ENCODE data around the gene MKX. TPM values are rescaled to one million over a fixed set of nuclear protein-coding genes. Genes with fewer than 3 reads are reported as not detected.

The MKX gene
- total RNA-seq, 1 donor from 2014 or later: 0.15 TPM

GRCh38 chr10:27743012-27743876 lies 2.4 kb downstream of the MKX start:
- ATAC-seq (peak; percentile 32), DNase-seq (peak; percentile 36)
- intact Hi-C loops (cut with micrococcal nuclease): no loop called here

GRCh38 chr10:27742195-27743011 lies 3.2 kb downstream of the MKX start:
- peak; percentile 97 for ATAC-seq
- intact Hi-C loops (cut with micrococcal nuclease): no loop called here
- peak; percentile 90 for DNase-seq

DNA sequence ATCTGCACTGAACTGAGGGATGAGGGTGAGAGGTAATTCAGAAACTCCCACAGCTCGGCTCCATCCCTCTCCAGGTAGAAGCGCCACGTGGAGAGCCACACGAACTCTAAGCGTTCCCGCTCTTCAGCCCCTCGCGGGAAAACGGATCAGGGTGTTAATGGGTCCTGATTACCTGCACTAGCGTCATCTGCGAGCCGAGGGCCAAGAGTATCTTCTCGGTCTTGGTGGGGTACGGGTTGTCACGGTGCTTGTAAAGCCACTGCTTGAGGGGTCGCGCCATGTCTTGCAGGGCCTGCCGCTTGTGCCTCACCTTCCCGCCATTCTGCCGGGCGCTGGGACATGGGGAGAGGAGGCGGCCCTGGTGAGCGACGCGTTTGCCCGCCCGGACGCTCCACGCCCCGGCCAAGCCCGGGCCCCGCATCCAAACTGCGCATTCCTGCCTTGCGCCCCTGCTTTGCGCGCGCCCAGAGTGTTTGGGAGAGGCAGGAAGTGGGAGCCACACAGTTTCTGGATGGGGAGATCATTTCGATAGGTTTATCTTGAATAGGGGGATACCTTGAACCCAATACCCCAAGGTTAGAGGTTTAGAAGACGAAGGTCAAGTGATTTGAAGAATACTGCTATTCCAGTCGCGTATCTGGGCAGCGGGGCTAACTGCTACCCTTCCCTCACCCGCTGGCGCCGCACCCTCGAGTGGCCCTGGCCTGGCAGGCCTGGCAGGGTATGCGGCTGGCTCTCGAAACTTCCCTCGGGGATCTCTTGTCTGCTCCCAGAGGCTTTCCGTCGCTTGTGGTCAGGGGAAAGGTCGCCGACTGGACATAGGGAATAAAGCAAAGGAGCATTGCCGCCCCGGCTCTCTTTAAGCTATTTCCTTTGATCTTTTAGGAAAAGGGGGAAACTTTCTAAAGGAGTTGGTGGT lies 4.2 kb downstream of the MKX start:
- DNase-seq: peak; percentile 29
- intact Hi-C loops (cut with micrococcal nuclease): no loop called here
- no peak for ATAC-seq

DNA sequence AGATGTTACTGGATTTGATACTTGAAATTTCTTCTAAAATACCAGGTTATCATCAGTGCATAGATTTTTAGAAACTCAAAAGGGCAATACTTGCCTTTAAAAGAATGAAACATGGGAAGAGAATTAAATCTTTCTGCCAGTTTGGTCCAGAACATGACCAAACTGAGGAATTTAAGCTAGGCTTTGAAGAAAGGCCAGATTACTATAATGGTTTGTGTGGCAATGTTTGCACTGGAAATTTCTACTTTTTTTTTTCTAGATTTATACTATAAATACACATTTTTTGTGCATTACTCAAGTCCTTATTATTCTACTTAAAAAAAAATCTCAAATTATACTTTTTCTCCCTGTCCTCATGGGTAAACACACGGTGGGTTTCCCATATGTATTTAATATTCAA lies 9.2 kb downstream of the MKX start:
- intact Hi-C loops (cut with micrococcal nuclease): loop anchor here (10.0 kb wide), 1 partner anchor 438 kb away; no protein-coding TSS in a partner anchor
- no peak for DNase-seq
- ATAC-seq: no peak

GRCh38 chr10:27730041-27730440 lies 15.6 kb downstream of the MKX start:
- ATAC-seq: no peak
- intact Hi-C loops (cut with micrococcal nuclease): loop anchor here (10.0 kb wide), 1 partner anchor 445 kb away; no protein-coding TSS in a partner anchor

DNA sequence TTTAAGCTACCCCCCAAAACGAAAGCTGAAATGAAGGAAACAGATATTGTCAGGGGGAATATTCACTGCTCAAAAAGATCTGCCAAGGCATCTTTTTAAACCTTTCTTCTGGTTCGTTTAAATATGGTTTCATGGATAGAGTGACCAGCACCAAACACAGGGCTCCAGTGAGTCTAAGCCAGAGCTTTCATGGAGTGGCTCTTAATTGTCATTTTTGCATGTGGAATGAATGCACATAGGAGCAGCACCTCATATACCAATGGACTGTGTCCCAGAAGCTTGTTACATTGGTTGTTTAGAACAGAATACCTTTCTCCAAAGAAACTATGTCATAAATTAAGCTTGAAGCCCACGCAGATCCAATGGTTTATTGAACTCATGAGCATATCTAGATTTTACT lies 17.3 kb downstream of the MKX start:
- ATAC-seq (no peak), DNase-seq (no peak)
- intact Hi-C loops (cut with micrococcal nuclease): no loop called here

More at GRCh38 chr10:27730041-27730440, 15.6 kb downstream of the MKX start:
- DNase-seq: no peak

GRCh38 chr10:27724287-27724686 lies 21.3 kb downstream of the MKX start:
- DNase-seq (no peak), ATAC-seq (no peak)
- intact Hi-C loops (cut with micrococcal nuclease): no loop called here

- intact Hi-C loops (cut with micrococcal nuclease): no loop called here
- no peak for ATAC-seq
These were observed 22.2 kb downstream of the MKX start for GRCh38 chr10:27723436-27723835.

DNA sequence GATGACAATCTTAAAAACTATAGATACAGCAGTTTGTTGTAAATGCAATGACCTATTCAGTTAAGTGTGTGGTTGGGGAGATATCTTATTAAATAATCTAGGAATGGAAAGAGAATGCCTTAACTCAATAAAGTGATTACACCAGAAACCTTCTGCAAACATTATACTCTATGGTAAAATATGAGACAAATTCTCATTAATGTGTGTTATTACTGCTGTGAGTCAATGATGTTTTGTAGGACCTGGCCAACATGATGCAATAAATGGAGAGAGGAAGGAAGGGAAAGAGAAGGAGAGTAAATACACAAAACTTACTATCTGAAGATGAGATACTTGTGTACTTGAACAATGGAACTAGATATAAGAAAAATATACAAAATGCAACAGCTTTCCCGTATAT lies 25.1 kb downstream of the MKX start:
- intact Hi-C loops (cut with micrococcal nuclease): no loop called here
- DNase-seq (no peak), ATAC-seq (no peak)

More at GRCh38 chr10:27723436-27723835, 22.2 kb downstream of the MKX start:
- no peak for DNase-seq

- intact Hi-C loops (cut with micrococcal nuclease): no loop called here
- no peak for ATAC-seq
- no peak for DNase-seq
These were observed 26.6 kb downstream of the MKX start for GRCh38 chr10:27719052-27719451.

DNA sequence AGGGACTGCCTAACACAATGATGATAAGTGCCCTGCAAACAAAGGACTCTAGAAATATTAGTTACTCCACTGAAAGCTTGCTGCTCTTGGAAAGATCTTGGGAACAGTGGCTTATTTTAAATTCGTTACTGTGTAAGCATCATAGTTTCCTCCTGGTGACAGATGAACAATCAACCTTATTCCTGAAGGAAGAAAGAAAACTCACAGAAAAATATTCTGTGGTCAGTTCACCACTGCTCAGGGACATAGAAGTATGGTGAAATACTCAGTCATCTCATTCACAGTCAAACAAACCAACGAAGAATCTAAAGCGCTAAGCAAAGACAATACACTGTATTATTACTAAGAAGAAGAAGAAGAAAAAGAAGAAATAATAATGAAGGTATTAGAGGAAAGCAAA lies 27.8 kb downstream of the MKX start:
- DNase-seq (no peak), ATAC-seq (no peak)
- intact Hi-C loops (cut with micrococcal nuclease): no loop called here

- ATAC-seq (no peak), DNase-seq (no peak)
- intact Hi-C loops (cut with micrococcal nuclease): no loop called here
These were observed 28.4 kb downstream of the MKX start for GRCh38 chr10:27717224-27717623.

- ATAC-seq: no peak
These were observed 29.1 kb downstream of the MKX start for GRCh38 chr10:27716521-27716920.

DNA sequence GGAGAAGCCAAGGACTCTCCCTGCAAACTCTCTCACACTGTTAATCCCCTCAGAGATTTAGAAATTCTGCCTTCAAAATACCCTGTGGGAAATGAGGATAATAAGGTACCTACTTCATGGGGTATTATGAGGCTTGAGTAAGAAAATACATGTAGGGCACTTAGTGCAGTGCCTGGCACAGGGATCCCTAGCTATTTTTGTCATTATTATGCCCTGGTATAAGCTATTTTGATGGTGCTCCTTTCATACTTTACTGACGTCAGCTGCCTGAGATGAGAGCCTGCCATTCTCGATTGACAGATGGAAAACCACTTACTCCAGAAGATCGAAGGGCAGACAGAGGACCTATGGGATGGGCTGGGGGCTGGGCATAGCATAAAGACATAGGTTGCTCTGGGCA lies 30.1 kb downstream of the MKX start:
- no peak for DNase-seq
- ATAC-seq: peak; percentile 85
- intact Hi-C loops (cut with micrococcal nuclease): no loop called here

More at GRCh38 chr10:27716521-27716920, 29.1 kb downstream of the MKX start:
- intact Hi-C loops (cut with micrococcal nuclease): no loop called here
- DNase-seq: no peak

DNA sequence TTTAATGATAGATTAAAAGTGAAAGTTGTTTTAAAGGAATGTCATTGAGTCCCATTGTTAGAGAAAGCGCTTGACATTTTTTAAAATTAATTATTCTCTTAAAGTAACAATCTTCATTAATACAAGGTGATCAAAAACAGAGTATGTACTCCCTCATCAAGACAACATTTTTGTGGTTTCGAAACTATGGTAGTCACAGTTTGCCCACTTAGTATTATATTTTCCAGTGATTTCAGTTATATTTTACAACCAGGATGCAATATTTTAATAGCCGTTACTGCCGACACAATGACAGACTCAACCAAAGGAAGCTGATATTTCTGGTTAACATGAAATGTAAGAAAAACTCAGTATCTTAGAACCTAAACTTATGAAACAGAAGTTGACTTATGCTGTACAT lies 31.3 kb downstream of the MKX start:
- no peak for ATAC-seq
- intact Hi-C loops (cut with micrococcal nuclease): no loop called here

DNA sequence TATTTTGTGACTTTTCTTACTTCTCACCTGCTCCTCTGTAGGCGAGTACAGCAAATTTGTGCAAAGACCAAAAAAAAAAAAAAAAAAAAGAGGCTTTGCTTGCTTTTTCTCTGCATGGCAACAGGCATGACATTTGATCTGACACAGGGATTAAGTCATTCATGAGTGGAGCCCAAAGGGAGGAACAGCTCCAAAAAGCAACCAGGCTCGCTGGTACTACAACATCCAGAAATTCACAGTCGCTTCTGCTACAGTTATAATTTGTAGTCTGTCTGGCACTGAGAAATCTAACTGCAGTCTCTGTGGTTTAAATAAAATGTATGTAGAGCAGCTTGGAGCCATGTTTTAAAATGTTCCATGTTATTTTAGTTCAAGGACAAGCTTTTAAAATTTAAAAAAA lies 31.7 kb downstream of the MKX start:
- intact Hi-C loops (cut with micrococcal nuclease): no loop called here
- DNase-seq: no peak
- ATAC-seq: peak; percentile 70

More for the DNA sequence above, 31.3 kb downstream of the MKX start:
- DNase-seq: no peak

GRCh38 chr10:27710014-27710413 lies 35.6 kb downstream of the MKX start:
- no peak for ATAC-seq
- intact Hi-C loops (cut with micrococcal nuclease): no loop called here
- DNase-seq: no peak

- ATAC-seq: no peak
- intact Hi-C loops (cut with micrococcal nuclease): no loop called here
- no peak for DNase-seq
These were observed 36.3 kb downstream of the MKX start for GRCh38 chr10:27709304-27709703.

DNA sequence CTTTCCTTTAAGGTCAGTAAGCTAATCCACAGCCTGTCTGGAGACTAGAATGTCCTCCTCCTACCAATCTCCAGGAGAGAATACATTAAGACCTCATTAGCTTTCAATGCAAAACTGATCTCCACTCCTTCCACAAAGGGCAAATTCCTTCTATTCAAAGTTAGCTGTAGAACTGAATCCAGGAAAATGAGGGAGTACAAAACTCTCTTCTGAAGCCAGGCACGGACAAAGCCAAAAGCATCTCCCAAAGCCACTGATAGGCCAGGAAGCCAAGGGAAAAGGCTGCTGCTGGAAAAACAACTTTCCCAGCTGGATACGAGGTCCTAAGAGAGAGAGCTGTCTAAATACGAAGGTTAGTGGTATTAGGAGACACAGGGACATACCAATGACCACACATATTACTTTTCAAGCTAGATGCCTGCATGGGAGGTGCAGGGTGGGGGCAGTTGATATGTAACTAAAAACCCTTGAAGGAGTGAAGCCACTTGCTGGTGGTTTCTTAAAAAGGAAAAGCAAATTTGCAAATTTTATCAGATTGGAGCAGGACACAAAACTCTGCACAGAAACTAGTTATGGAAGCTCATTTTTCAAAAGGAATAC lies 43.6 kb downstream of the MKX start:
- ATAC-seq: peak; percentile 38

More for the DNA sequence above, 43.6 kb downstream of the MKX start:
- no peak for DNase-seq
- intact Hi-C loops (cut with micrococcal nuclease): no loop called here
